Activated CD8-positive, alpha-beta T cell treated with anti-CD3 and anti-CD28 coated beads for 36 hours (primary cell): ENCODE measurements around the gene UIMC1. TPM values are rescaled to one million over a fixed set of nuclear protein-coding genes. Genes with fewer than 3 reads are reported as not detected.

Experiments
- ATAC-seq: fragments of 200-7000 bp; cut with Tn5 transposase; one replicate; pipeline ENCODE4 v1.10.0; 2021; ENCODE audit warnings: mild to moderate bottlenecking, moderate library complexity
- CTCF ChIA-PET: fragments of 350-600 bp; sonication (Branson Sonifier 250); formaldehyde crosslinking; loops from one replicate; lab custom pipeline; 2021; ENCODE audit warnings: antibody characterized with exemption; lab: Charles Lee
- POLR2A ChIA-PET: fragments of 350-600 bp; sonication (Branson Sonifier 250); formaldehyde crosslinking; loops from one replicate; lab custom pipeline; 2021; ENCODE audit warnings: antibody characterized with exemption; lab: Charles Lee
- DNase-seq: peaks from one replicate; pipeline ENCODE4 v3.0.0-alpha.2; 2020
- H3K27ac Mint-ChIP-seq: one replicate; pipeline ENCODE4 v1.8.0; 2021; ENCODE audit warnings: mild to moderate bottlenecking, mixed read lengths
- H3K27me3 Mint-ChIP-seq: one replicate; pipeline ENCODE4 v1.8.0; 2021; ENCODE audit warnings: mixed read lengths
- H3K36me3 Mint-ChIP-seq: one replicate; pipeline ENCODE4 v1.8.0; 2021; ENCODE audit warnings: low read depth, mixed read lengths
- H3K4me1 Mint-ChIP-seq: one replicate; pipeline ENCODE4 v1.8.0; 2021; ENCODE audit warnings: low read depth, mixed read lengths
- H3K4me3 Mint-ChIP-seq: one replicate; pipeline ENCODE4 v1.8.0; 2021; ENCODE audit warnings: mild to moderate bottlenecking, moderate library complexity, mixed read lengths
- H3K9me3 Mint-ChIP-seq: one replicate; pipeline ENCODE4 v1.8.0; 2021; ENCODE audit warnings: mixed read lengths
- intact Hi-C: fragments of 100-400 bp; cut with micrococcal nuclease; formaldehyde crosslinking; loops from one replicate; pipeline ENCODE4 v1.10.0; 2022
- total RNA-seq, 2 experiments: library from RNA; stranded (reverse); gene quantifications; one replicate each; pipeline ENCODE4 v1.2.3, GENCODE V29; 2021
- TF ChIP-seq, protein P1 (sequence below): fragments of 200-600 bp; IDR thresholded peaks from one replicate; pipeline ENCODE4 v1.8.0; 2022; ENCODE audit warnings: antibody characterized with exemption, mild to moderate bottlenecking

The UIMC1 gene
- total RNA-seq, 2 experiments from 2014 or later, result 54.1 to 57.0 TPM

DNA sequence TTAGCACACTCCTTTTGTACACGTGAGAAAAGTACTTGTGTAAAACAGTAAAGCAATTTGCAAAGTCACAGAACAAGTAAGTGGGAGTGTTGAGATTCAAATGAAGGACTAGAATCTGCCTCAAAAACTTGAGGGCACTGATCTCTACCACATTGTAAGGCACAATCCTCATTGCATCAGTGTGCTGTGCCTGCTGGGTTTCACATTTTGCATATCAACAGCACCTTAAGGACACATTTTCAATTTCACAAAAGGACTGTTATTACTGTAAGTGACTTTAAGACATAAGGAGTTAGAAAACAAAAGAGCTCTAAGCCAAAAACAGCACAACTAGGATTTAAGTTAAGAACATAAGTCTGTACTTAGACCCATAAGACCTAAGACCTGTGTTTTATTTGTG, 62.8 kb downstream of the UIMC1 start:
- H3K4me1 Mint-ChIP-seq, result peaks cover 6% of the 10 kb centered on the region

DNA sequence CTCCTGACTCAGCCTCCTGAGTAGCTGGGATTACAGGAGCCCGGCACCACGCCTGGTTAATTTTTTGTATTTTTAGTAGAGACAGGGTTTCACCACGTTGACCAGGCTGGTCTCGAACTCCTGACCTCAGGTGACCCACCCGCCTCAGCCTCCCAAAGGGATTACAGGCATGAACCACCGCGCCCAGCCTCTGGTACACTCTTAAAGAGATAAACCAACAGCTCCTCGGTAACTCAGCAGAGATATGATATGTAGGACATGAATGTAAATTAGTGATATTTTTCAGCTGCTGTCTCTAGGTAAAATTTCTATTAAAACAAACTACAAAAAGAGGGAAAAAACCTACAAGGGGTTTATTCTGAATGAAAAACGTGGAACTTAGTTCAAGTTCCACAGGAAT, 64.6 kb downstream of the UIMC1 start:
- ChIA-PET CTCF (interaction anchor here (1.7 kb wide), 1 partner anchor 281 kb away, joined by 5 read pairs; no protein-coding TSS in a partner anchor), POLR2A (no interaction called here)
- peaks cover 6% of the 10 kb centered on the region for H3K4me1 Mint-ChIP-seq
- intact Hi-C loops, result no loop called here
- peaks cover 25% of the 10 kb centered on the region for H3K36me3 Mint-ChIP-seq
- TF ChIP-seq, protein P1, sequence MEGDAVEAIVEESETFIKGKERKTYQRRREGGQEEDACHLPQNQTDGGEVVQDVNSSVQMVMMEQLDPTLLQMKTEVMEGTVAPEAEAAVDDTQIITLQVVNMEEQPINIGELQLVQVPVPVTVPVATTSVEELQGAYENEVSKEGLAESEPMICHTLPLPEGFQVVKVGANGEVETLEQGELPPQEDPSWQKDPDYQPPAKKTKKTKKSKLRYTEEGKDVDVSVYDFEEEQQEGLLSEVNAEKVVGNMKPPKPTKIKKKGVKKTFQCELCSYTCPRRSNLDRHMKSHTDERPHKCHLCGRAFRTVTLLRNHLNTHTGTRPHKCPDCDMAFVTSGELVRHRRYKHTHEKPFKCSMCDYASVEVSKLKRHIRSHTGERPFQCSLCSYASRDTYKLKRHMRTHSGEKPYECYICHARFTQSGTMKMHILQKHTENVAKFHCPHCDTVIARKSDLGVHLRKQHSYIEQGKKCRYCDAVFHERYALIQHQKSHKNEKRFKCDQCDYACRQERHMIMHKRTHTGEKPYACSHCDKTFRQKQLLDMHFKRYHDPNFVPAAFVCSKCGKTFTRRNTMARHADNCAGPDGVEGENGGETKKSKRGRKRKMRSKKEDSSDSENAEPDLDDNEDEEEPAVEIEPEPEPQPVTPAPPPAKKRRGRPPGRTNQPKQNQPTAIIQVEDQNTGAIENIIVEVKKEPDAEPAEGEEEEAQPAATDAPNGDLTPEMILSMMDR, result no peak
- H3K4me3 Mint-ChIP-seq, result no peak overlapping the region
- H3K9me3 Mint-ChIP-seq, result no peaks in the 10 kb centered on the region
- no peaks in the 10 kb centered on the region for H3K27me3 Mint-ChIP-seq
- no peak overlapping the region for H3K27ac Mint-ChIP-seq
- no peak for DNase-seq
- no peak for ATAC-seq

More for the DNA sequence above, 62.8 kb downstream of the UIMC1 start:
- H3K27ac Mint-ChIP-seq, result no peak overlapping the region
- CTCF ChIA-PET, result interaction anchor here (0.7 to 1.4 kb wide), 2 partner anchors 128 to 283 kb away, joined by 3 to 6 read pairs; no protein-coding TSS in a partner anchor
- TF ChIP-seq, protein P1, result no peak
- peaks cover 31% of the 10 kb centered on the region for H3K36me3 Mint-ChIP-seq
- intact Hi-C loops, result no loop called here
- no peaks in the 10 kb centered on the region for H3K27me3 Mint-ChIP-seq
- POLR2A ChIA-PET, result no interaction called here
- no peak overlapping the region for H3K4me3 Mint-ChIP-seq
- H3K9me3 Mint-ChIP-seq, result no peaks in the 10 kb centered on the region
- no peak for DNase-seq
- no peak for ATAC-seq

DNA sequence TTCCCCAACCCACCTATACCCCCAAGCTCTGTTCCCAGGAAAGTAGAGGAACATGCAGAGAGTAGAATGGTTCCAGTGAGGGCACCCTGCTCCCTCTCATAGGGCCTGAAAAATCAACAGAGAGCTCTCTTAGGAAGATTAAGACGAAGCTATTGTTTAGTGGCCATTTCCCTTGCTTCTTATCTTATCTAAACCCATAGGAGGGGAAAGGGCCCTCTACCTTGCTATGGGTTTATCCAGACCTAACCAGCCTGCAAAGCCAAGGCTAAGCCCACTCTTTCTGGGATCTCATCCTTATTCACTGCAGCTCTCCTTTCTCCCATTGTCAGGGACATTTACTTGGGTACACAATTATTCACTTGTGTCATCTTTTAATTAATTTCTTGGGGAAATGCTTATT, 68.1 kb downstream of the UIMC1 start:
- Mint-ChIP-seq H3K4me3 (no peak overlapping the region), H3K27ac (no peak overlapping the region), H3K9me3 (no peaks in the 10 kb centered on the region), H3K4me1 (peaks cover 16% of the 10 kb centered on the region), H3K36me3 (peaks cover 21% of the 10 kb centered on the region), H3K27me3 (no peaks in the 10 kb centered on the region)
- DNase-seq (no peak), ATAC-seq (no peak)
- ChIA-PET CTCF (interaction anchor here (0.7 to 1.0 kb wide), 2 partner anchors 278 to 281 kb away, joined by 3 read pairs; no protein-coding TSS in a partner anchor), POLR2A (interaction anchor here (0.9 kb wide), 1 partner anchor 12 kb away, joined by 3 read pairs; no protein-coding TSS in a partner anchor)
- TF ChIP-seq, protein P1, result no peak
- intact Hi-C loops, result no loop called here

DNA sequence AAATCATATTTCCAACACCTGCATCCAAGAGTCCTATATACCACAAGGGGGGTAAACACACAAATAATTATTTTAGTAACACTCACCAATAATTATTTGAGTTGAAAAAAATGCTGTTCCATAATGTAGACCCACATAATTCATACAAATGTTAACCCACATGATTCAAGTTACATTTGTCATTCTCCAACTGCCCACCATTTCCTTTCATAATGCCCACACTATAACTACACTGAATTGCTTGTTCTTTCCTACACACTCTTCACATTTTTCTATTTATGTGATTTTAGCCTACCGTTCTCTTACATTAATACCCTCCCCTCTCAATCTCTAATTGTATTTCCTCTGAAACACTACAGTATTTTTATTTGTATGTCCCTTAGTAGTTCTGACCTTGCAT, 71.6 kb downstream of the UIMC1 start:
- CTCF ChIA-PET, result no interaction called here

More for the DNA sequence above, 71.6 kb downstream of the UIMC1 start:
- H3K27me3 Mint-ChIP-seq, result no peaks in the 10 kb centered on the region
- H3K4me3 Mint-ChIP-seq, result no peak overlapping the region
- H3K27ac Mint-ChIP-seq, result peak overlapping the region; percentile 68
- ATAC-seq (no peak), DNase-seq (no peak)
- no peaks in the 10 kb centered on the region for H3K9me3 Mint-ChIP-seq
- TF ChIP-seq, protein P1, result no peak
- H3K4me1 Mint-ChIP-seq, result peaks cover 27% of the 10 kb centered on the region
- POLR2A ChIA-PET, result interaction anchor here (0.9 kb wide), 1 partner anchor 38 kb away, joined by 3 read pairs; no protein-coding TSS in a partner anchor
- peaks cover 21% of the 10 kb centered on the region for H3K36me3 Mint-ChIP-seq
- intact Hi-C loops, result no loop called here
